KOPT-K1 (cell line): ENCODE data around the gene SERPINB12.

Experiments
- H3K27ac ChIP-seq: fragments of 200-600 bp; sonication (generic); 2 replicates; pipeline ENCODE4 v1.5.1; 2016; ENCODE audit warnings: antibody characterized with exemption, mild to moderate bottlenecking, low read depth, low read length; ENCODE audit not compliant: poor library complexity, severe bottlenecking
- H3K36me3 ChIP-seq: fragments of 200-600 bp; sonication (generic); 2 replicates; pipeline ENCODE4 v1.5.1; 2017; ENCODE audit warnings: antibody characterized with exemption, mild to moderate bottlenecking, low read length, moderate library complexity; ENCODE audit not compliant: insufficient read depth
- H3K9me3 ChIP-seq: fragments of 200-600 bp; sonication (generic); 2 replicates; pipeline ENCODE4 v1.5.1; 2017; ENCODE audit warnings: antibody characterized with exemption, low read length, mild to moderate bottlenecking; ENCODE audit not compliant: insufficient read depth, poor library complexity, severe bottlenecking

Gene SERPINB12

DNA sequence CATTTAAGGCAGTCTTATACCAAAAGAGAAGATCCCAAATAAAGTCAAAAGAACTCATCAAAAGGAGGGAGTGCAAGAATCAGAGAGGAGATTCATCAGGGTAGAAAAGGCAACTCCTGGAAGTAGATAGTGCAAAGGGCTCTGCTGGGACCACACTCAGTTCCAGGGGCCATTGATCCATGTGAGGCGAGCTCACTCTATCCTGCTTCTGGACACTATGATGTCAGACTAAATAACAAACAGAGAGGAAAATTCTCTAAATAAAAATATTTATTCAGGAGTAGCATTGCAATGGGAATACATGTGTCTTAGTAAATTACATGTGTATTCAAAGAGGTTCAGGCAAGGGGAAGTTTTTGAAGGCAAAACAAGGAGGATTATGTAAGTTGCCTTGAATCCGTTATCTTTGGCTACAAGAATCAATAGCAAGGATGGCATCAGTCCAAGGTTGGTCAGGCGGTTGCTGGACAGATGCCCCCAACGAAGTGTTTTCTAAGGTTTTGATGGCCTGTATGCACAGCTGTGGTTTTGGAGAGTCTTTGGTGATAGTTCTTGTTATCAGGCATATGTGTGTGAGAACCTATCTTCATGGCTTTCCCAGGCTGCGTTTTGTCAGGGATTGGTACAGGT lies 13.2 kb upstream of the SERPINB12 start:
- Histone ChIP-seq H3K36me3 (no peaks in the 10 kb centered on the region), H3K9me3 (no peaks in the 10 kb centered on the region), H3K27ac (no peak overlapping the region)

DNA sequence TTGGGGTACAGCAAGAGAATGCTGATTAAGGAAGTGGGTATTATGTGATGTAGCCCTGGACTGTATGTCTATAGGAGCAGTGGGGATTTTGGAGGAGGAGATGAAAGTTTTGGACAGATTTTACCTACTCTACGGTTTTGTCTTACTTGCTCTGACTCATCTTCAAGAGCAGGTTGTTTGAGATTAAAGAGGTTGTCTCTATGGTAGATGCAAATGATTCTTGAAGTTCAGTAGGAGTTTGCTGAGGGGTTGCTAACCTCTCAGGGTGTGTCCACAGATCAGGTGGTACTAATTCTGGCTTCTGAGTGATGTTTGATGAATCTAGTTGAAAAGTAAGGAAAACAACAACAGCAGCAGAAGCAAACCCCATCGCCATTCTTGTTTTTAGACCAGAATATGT lies 9.7 kb upstream of the SERPINB12 start:
- H3K9me3 ChIP-seq, result no peaks in the 10 kb centered on the region
- H3K27ac ChIP-seq, result no peak overlapping the region
- no peaks in the 10 kb centered on the region for H3K36me3 ChIP-seq

DNA sequence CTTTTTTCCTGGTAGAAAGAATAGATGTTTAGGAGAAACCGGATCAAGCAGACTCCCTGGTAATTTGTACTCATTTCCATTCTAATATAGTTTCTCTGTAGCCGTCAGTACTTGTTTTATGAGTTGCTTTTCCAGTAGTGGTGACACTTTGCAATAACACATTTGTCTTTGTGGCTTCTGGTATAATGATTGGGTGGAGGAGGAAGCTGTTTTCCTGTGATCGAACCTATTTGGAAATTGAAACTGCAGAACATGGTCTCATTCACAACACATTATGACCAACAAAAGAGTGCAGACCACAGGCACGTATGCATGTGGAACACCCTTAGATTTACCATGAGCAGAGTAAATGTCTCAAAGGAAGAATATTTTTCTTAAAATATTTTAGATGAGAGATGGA lies 7.6 kb upstream of the SERPINB12 start:
- H3K27ac ChIP-seq, result no peak overlapping the region

DNA sequence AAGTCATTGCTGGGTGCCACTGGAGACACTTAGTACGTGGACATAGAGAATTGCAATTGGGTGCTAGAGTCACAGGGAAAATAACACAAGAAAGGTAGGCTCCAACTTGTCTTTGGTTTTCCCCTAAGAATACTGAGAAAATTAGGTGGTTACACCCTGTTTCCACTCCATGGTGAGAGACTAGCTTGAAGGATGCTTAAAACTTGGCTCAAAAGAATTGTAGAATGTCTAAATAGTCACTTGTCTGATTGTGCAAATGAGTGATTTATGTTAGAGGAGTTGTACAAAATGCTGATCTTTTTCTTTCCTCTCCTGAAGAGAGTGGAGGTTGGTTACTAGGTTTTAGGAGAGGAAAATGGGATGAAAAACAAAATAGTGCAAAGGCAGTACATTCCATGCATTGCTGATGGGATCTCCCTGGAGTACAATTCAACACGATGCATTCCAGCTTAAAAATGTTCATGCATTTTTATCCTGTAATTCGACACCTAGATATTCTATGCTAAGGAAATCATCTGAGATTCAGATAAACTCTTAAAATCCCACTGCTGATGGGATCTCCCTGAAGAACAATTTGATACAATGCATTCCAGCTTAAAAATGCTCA lies 2.2 kb upstream of the SERPINB12 start:
- no peaks in the 10 kb centered on the region for H3K36me3 ChIP-seq
- no peak overlapping the region for H3K27ac ChIP-seq
- H3K9me3 ChIP-seq, result no peaks in the 10 kb centered on the region

More for the DNA sequence above, 7.6 kb upstream of the SERPINB12 start:
- Histone ChIP-seq H3K36me3 (no peaks in the 10 kb centered on the region), H3K9me3 (no peaks in the 10 kb centered on the region)

DNA sequence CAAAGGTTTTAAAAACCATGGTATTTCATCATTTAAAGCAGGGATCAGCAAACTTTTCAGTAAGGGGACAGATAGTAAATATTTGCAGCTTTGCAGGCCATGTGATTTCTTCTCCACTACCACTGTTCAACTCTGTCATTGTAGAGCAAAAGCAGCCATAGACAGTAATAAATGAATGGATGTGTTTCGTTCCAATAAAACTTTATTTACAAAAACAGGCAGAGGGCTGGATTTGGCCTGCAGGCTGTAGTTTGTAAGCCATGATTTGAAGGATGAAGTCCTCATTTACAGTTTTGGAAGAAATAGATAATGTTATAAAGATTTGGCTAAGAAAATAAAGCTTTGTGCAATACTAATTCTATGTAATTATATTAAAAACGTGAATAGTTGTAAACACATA lies 1.8 kb downstream of the SERPINB12 start:
- H3K36me3 ChIP-seq, result no peaks in the 10 kb centered on the region
- no peak overlapping the region for H3K27ac ChIP-seq
- H3K9me3 ChIP-seq, result no peaks in the 10 kb centered on the region

DNA sequence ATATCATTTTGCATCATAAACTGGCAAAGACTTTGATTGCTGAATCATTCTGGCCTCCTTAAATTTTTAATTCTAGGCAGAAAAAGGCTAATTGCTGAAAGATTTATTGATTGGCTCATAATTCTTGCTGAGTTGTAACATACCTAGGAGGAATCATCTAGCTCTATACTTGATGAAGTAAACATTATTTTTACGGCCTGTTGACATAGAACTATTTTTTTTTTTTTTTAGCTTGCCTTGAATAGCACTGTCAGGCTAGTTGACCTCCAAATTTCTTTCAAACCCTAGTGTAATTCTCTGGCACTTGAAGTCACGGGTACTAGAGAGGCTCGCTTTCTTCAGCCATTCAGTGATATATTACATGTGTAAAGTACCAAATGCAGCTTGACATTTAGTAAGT lies 2.8 kb downstream of the SERPINB12 start:
- Histone ChIP-seq H3K27ac (no peak overlapping the region), H3K36me3 (no peaks in the 10 kb centered on the region), H3K9me3 (no peaks in the 10 kb centered on the region)

DNA sequence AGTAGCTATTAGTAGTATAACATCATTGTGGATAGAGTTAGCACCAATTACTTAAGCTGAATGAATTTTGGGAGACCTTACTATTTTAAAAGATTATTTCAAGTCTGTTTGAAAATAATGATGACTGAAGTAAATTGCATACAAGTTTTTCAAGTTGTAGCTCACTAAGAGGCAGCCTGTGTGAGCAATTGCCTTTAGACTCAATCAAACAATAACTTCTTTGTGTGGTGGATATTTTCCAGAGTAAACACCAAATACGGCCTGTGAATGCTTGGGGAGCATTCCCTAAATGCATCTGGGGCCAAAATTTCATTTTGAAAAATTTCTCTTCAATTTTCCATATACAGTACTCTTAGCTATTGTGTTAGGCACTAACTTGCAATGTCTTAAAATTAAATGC lies 7.9 kb downstream of the SERPINB12 start:
- Histone ChIP-seq H3K27ac (no peak overlapping the region), H3K36me3 (no peaks in the 10 kb centered on the region), H3K9me3 (no peaks in the 10 kb centered on the region)

DNA sequence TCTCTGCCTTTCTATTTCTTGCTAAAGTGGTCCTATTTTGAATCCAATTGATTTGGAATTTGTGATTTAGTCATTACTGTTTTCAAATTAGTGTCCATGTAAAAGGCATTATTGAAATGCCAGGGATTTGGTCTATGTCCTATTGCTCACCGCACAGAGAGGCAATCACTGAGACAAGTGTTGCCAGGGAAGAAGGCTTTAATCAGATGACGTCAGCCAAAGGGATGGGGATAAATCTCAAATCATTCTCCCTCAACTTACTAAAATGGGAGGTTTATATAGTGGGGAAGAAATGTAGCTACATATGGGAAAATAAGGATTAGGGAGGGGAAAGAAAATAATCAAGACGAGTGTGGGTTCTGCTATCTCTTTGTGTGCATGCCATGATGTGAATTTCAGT lies 9.6 kb downstream of the SERPINB12 start:
- Histone ChIP-seq H3K27ac (no peak overlapping the region), H3K36me3 (no peaks in the 10 kb centered on the region), H3K9me3 (no peaks in the 10 kb centered on the region)

DNA sequence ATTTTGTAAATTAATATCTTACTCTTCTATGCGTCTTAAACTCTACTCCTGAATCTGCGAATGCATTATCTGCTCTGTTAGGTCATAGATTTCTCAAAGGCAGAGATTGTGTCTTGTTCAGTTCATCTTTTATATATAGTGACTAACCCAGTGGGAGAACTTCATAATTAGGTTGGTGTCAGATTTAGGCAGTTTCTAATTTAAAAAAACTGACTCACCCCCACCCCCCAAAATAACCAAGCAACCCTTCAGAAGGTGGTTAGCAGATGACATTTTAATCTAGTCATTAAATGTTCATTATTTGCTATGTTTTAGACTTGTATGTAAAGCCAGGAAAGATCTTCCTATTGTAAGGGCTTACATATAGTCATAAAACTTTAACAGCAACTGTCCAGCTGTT lies 10.4 kb downstream of the SERPINB12 start:
- H3K9me3 ChIP-seq, result no peaks in the 10 kb centered on the region
- no peaks in the 10 kb centered on the region for H3K36me3 ChIP-seq
- no peak overlapping the region for H3K27ac ChIP-seq

DNA sequence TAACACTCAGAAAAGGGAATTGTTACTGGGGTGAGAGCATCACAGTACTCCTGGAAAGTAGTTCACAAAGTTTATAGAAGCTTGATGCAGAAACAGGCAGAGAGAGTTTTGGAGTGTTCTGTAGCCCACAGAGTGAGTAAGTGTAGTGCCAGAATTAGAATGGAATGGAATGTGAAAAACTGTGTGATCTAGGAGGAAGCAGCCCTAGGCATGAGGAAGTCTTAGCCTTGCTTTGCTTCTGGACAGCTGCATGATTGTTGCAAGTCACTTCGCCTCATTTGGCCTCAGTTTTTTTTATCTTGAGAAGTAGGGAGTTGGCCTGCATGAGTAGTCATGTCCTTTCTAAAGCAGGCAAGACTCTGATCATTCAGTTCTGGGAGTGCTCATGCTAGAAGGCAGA lies 10.9 kb downstream of the SERPINB12 start:
- no peaks in the 10 kb centered on the region for H3K9me3 ChIP-seq
- H3K36me3 ChIP-seq, result no peaks in the 10 kb centered on the region
- H3K27ac ChIP-seq, result no peak overlapping the region

DNA sequence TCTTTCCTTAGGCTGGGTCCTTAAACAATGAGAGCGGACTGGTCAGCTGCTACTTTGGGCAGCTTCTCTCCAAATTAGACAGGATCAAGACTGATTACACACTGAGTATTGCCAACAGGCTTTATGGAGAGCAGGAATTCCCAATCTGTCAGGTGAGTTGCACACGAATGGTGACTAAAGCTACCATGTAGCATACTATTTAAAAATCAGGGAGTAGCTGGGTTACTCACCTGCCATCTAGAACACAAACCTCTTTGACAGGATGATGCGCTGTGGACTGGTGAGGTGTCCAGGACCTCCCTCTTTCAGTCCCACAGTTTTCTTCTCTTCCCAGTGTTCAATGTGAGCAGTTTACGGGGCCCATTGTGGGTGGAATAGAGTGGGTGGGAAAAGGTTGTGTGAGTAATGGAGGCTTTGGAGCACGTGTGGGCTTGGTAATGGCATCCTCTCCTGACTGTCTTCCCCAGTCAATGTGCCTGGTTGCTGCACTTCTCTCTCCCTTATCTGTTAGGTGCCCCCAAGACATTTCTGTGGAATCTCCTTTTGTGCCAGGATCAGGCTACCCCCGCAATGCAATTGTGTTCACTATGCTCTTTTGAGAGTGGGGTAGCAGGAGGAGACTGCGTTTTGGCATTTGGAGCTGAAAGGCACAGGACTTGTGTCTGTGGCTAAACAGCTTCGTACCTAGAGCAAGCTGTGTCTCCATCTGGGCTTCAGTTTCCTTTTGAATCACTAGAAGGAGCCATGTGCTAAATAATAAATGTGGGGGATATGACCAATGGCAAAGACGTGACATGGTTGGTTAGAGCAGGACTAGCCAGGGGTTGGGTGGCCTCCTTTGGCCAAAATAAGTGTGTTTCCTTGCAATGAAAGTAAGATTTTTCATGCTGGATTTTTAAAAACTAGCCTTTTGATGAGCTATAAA lies 17.7 kb downstream of the SERPINB12 start:
- H3K36me3 ChIP-seq, result no peaks in the 10 kb centered on the region
- H3K9me3 ChIP-seq, result no peaks in the 10 kb centered on the region
- H3K27ac ChIP-seq, result no peak overlapping the region

DNA sequence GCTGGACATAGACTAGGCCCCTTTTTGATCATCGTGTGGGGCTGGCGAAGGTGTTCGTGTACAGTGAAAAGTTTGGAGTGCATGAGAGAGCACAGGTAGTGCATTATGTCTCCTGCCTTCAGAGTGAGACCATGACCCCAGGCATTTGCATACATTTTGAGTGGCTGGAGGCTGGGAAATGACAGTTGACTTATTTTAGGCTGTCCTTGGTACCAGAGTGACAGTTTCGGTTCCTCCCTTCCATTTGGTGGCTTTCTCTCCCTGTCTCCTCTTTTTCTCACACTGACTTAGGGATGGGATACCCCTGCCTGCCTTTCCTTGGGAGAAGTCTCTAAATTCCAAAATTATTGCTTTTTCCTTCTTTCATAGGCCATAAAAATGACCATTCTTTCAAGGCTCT lies 20.1 kb downstream of the SERPINB12 start:
- H3K9me3 ChIP-seq, result no peaks in the 10 kb centered on the region
- H3K36me3 ChIP-seq, result no peaks in the 10 kb centered on the region
- no peak overlapping the region for H3K27ac ChIP-seq

DNA sequence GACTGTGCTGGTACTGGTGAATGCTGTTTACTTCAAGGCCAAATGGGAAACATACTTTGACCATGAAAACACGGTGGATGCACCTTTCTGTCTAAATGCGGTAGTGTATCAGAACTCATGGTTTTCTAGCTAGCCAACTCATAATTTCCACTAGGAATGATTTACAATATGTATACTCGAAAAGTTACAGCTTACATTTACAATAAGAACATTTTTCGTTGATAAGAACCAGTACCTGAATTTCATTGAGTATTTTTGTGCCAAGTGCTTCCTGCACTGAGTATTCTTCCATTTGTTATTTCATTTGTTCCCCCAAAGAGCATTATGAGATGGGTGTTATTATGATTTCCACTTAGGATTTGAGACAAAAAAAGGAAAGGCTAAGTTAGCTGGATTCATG lies 21.9 kb downstream of the SERPINB12 start:
- Histone ChIP-seq H3K36me3 (no peaks in the 10 kb centered on the region), H3K9me3 (no peaks in the 10 kb centered on the region)

DNA sequence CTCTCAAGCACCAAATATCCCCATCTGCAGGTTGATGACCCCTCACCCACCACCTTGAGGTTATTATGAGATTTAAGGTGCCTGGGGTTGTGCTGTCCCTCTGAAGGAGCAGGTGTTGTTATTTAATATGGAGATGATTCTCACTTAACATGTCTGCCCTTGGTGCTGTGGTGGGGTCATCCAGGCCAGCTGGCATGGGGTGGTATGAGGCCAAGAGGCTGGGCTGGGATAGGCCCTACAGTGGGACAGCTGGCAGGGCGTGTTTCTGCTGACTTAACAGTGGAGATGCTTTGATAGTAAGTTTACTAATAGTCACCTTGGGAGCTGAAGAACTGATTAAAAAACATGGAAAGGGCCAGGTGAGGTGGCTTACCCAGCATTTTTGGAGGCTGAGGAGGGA lies 22.4 kb downstream of the SERPINB12 start:
- Histone ChIP-seq H3K36me3 (no peaks in the 10 kb centered on the region), H3K27ac (no peak overlapping the region), H3K9me3 (no peaks in the 10 kb centered on the region)

More for the DNA sequence above, 21.9 kb downstream of the SERPINB12 start:
- no peak overlapping the region for H3K27ac ChIP-seq

DNA sequence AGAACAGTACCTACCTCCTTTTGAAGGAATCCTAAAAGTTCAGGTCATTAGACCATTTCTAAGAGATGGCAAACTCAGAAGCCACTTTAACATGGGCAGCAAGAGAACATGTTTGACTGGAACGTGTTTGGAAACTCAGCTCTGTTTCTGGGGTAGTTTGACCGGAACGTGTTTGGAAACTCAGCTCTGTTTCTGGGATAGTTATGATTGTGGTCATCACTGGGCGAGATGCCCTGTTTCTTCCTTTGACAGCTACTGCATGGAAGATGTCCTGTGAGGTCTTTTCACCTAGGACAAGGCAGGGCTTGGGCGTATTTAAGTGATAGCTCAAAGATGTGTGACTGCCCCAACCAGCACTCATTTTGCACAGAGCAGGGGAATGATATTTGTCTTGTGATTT lies 25.1 kb downstream of the SERPINB12 start:
- no peaks in the 10 kb centered on the region for H3K36me3 ChIP-seq
- no peaks in the 10 kb centered on the region for H3K9me3 ChIP-seq
- H3K27ac ChIP-seq, result no peak overlapping the region
